Left cardiac atrium (tissue), 4 donors: ENCODE results near the gene TCF4. TPM values are rescaled to one million over a fixed set of nuclear protein-coding genes. Genes with fewer than 3 reads are reported as not detected.

ENCODE experiments used
- ATAC-seq, 2 donors: fragments of 200-7000 bp; cut with Tn5 transposase; one replicate each; pipeline ENCODE4 v1.9.1; 2020; ENCODE audit warnings: mild to moderate bottlenecking in 2 of 2, moderate library complexity in 2 of 2
- DNase-seq: peaks from one replicate; pipeline ENCODE4 v3.0.0-alpha.2; 2020
- intact Hi-C, 2 donors: fragments of 100-400 bp; cut with DNase I; formaldehyde crosslinking; loops; one replicate each; pipeline versions ENCODE4 v1.14.1 to v1.15.1; 2022 to 2023
- total RNA-seq, 2 donors: library from RNA; stranded (reverse); fragmentation: NEBNext Ultra II Directional; extraction: Animal tissue kit (Norgen Biotek cat#: 25700); gene quantifications; one replicate each; pipeline ENCODE4 v1.2.1, GENCODE V29; 2021
- donor health status: DM: no; HTN: yes; CAD: no.
- donor health status: DM: no; HTN: yes; CAD: no; lungs with severe emphysema.
- donor health status: DM: yes; HTN: yes; CAD: no.
- donor health status: Dilated cardiomyopathy.

The TCF4 gene
- total RNA-seq, 2 donors from 2014 or later = 58.5 to 77.4 TPM

- ATAC-seq = no peak
- DNase-seq = no peak
- intact Hi-C loops = loop anchor here (5.0 to 10.0 kb wide), 8 partner anchors 64 to 354 kb away; no protein-coding TSS in a partner anchor
These were observed 1.0 kb upstream of the TCF4 start for GRCh38 chr18:55588870-55589595.

- DNase-seq (peak; percentile 27), ATAC-seq (no peak)
These were observed 428 bp downstream of the TCF4 start for GRCh38 chr18:55587418-55588110.

GRCh38 chr18:55585920-55586561, 2.0 kb downstream of the TCF4 start:
- intact Hi-C loops = loop anchor here (5.0 to 10.0 kb wide), 8 partner anchors 61 to 351 kb away; no protein-coding TSS in a partner anchor
- ATAC-seq (no peak), DNase-seq (no peak)

More at GRCh38 chr18:55587418-55588110, 428 bp downstream of the TCF4 start:
- intact Hi-C loops = loop anchor here (5.0 to 10.0 kb wide), 8 partner anchors 63 to 353 kb away; no protein-coding TSS in a partner anchor

- DNase-seq (no peak), ATAC-seq (no peak)
- intact Hi-C loops = loop anchor here (5.0 to 10.0 kb wide), 8 partner anchors 60 to 350 kb away; no protein-coding TSS in a partner anchor
These were observed 2.7 kb downstream of the TCF4 start for GRCh38 chr18:55585065-55585919.

DNA sequence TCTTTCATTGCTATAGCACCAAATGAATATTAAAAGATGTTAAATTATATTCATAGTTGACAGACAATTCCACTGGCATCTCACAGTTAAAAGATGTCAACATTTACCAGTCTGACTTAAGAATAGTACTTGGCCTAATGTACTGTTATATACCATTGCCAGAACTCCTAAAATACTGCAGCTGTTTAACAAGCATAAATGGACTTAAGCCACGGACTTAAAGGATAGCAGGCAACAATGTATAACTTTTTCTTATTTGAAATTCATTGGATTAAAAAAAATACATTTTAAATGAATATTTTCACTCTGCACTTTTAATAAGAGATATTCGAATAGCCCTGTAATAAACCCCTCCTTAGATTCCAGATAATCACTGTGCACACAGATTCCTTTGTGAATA, 3.8 kb downstream of the TCF4 start:
- ATAC-seq = no peak
- DNase-seq = no peak
- intact Hi-C loops = loop anchor here (10.0 kb wide), 6 partner anchors 59 to 349 kb away; no protein-coding TSS in a partner anchor

DNA sequence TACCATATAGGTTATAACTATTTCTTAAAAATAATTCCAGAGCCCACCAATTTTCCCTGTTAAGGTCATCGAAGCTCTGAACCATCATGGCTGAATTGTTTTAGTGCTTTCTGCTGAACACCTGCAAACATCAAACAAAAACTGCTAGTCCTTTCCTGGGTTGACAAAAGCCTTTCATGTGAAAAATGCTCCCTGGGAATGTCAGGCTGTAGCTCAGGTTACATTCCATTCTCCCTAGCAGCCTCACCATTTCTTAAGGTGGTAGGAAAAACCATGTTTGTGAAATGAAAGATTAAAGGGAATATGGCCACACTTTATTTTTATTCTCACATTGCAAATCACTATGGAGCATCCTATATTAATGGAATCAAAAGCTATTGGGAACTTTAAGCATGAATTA, 5.7 kb downstream of the TCF4 start:
- no peak for DNase-seq
- no peak for ATAC-seq
- intact Hi-C loops = loop anchor here (10.0 kb wide), 6 partner anchors 58 to 348 kb away; no protein-coding TSS in a partner anchor

- DNase-seq = no peak
- no peak for ATAC-seq
- intact Hi-C loops = loop anchor here (10.0 kb wide), 7 partner anchors 55 to 995 kb away; no protein-coding TSS in a partner anchor
These were observed 8.3 kb downstream of the TCF4 start for GRCh38 chr18:55579501-55580270.

- intact Hi-C loops = loop anchor here in 1 of 2 donors (10.0 kb wide), 1 partner anchor 997 kb away; no protein-coding TSS in a partner anchor
- no peak for ATAC-seq
- no peak for DNase-seq
These were observed 10.0 kb downstream of the TCF4 start for GRCh38 chr18:55577812-55578539.

DNA sequence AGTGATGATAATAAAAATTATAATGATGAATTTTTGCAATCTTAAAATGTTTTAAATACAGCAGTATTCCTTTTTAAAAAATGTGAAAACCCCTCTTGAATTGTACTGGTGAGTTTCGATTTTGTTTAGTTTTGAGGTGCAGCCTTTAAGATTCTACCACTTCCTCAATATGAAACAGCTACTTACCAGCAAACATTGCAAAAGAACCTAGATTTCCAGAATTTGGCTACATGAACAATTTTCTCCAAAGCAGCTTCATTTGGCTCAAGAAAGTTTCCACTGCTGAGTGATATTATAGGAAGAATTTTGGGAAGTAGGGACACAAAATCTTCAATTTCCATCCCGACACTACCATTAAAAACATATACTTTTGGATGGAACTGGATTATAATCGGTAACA, 12.0 kb downstream of the TCF4 start:
- intact Hi-C loops = loop anchor here in 1 of 2 donors (10.0 kb wide), 1 partner anchor 999 kb away; no protein-coding TSS in a partner anchor
- DNase-seq = no peak
- ATAC-seq = no peak

DNA sequence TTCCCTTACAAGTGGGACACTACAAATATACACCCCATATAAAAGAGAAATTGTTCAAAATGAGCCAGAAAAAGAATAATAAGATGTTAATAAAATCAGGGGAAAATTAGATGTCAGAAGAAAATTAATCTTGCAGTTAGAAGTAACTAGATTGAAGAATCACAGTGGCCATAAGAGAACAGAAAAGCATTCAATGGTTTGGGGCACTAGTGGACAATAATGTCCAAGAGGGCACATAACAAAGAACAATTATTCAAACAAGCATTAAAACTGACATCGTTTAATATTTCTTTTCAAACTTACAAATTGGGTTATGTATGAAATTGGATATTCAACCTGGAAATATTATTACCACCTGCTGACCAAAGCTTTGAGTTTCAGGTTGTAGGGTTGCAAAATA, 12.9 kb downstream of the TCF4 start:
- intact Hi-C loops = loop anchor here in 1 of 2 donors (10.0 kb wide), 1 partner anchor 1000 kb away; no protein-coding TSS in a partner anchor
- ATAC-seq (no peak), DNase-seq (no peak)

DNA sequence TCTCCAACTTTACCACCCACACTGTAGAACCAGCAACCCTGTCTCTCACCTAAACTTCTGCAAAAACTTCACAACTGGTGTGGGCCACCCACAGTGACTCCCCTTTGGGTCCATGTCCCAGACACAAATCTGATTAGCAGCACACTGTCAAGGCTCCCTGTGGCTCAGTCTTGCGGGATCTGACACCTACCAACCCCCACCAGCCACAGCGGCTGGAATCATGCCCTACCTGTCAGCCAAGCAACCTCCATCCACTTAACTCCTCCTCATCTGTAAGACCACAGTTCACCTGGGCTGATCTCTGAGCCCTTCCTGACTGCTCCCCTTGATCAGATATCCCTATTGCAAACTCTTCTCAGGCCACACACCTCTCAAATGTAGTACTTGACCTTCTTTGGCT, 14.6 kb downstream of the TCF4 start:
- intact Hi-C loops = loop anchor here in 1 of 2 donors (10.0 kb wide), 1 partner anchor 1001 kb away; no protein-coding TSS in a partner anchor
- DNase-seq = no peak
- ATAC-seq = no peak

DNA sequence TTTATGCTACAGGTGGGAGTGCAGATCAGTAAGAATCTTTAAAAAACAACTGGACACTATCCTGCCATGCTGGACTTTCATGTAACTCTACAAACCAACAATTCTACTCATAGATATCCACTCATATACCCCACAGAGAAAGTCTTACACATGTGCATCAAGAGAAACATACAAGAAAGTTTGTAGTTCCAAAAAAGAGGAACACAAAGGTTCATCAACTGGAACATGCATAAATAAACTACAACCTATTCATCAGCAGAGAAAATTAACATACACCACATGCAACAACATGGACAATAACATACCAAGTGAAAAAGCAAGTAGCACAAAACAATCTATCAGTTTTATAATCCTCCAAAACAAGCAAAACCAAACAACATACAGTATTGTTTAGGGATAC, 17.0 kb downstream of the TCF4 start:
- ATAC-seq (no peak), DNase-seq (no peak)
- intact Hi-C loops = loop anchor here in 1 of 2 donors (10.0 kb wide), 1 partner anchor 1004 kb away; no protein-coding TSS in a partner anchor

- intact Hi-C loops = no loop called here
- no peak for ATAC-seq
- DNase-seq = no peak
These were observed 21.5 kb downstream of the TCF4 start for GRCh38 chr18:55566456-55566935.

DNA sequence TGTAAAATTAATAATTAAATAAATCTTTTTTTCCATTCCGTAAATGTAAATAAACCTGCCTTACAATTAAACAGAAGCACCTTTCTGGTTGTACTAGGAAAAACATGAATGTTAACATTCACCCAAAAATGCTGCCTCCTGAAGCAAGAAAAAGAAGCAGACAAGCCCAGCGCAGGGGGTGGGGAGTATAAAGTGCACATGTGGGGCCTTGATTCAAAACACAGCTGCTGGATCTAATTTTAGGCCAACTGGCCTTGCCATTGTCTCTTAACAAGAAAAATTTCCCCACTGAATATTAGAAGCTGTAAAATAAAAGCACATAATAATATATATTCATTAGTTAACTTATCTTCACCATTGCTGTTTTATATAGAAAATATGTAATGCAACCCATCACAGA, 28.3 kb downstream of the TCF4 start:
- DNase-seq (no peak), ATAC-seq (no peak)
- intact Hi-C loops = no loop called here

GRCh38 chr18:55557211-55557610, 30.8 kb downstream of the TCF4 start:
- intact Hi-C loops = no loop called here
- ATAC-seq (no peak), DNase-seq (no peak)

DNA sequence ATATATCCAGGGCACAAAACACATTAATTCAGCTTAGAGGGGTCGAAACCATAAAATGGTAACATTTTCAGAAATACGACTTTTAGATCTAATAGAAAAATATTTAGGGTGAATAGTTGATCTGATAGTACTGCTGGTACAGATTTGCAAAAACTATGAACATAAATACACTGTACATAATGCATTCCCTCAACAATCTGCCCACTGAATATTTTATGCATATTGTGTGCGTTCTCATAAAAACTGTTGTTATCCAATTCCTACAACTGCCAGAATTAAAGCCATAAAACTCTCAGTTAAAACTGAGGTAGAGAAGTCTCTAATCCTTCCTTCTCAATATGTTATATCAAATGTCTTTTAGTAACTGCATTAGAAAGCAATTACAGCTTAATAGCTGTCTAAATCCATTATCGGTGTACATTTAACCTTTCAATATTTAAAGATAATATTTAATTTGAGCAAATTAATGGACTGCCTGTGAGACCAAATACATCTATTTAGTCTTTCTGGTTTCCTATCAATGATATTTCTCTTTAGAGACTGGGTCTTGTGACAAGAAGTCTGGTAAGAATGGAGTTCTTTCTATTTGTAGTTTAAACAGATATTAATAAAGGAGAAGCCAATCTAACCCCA, 32.5 kb downstream of the TCF4 start:
- DNase-seq (no peak), ATAC-seq (no peak)
- intact Hi-C loops = no loop called here
